ENCODE data around the gene NAALADL2. TPM values are rescaled to one million over a fixed set of nuclear protein-coding genes. Genes with fewer than 3 reads are reported as not detected.

The NAALADL2 gene
- total and polyA plus RNA-seq, 2 donors (not counting 3 experiments of a cell fraction or from before 2014, with no cell fraction given), result 1.1 to 4.0 TPM

DNA sequence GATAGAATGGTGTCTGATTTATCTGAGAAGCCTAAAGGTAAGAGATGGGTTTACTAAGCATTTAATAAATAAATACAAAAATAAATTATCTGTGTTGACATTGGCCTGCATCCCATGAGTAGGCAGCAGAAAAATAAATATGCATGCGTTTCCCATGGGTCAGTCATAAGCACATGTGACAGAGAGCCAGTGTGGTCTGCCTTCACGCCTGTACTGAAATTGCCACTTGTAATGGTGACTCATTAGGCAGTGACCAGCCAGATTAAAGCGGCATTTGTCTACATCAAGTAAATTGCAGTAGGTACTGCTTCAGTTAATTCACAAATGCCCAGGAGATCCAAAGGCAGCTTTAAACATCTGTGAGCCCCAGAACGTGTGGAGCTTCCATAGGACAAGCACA, 399.6 kb downstream of the NAALADL2 start:
- ChIA-PET CTCF (interaction anchor here (2.2 kb wide), 1 partner anchor 10 kb away, joined by 5 read pairs; no protein-coding TSS in a partner anchor), POLR2A (no interaction called here)
- Histone ChIP-seq H3K9me1 (replicated peaks; ENCODE audit: control insufficient read depth, extremely low read depth, insufficient read depth, low read length) (no peaks in the 10 kb centered on the region), H3K27me3 (ENCODE audit: control insufficient read depth in 2 of 2, insufficient read depth in 2 of 2, low read length in 2 of 2) (no peaks in the 10 kb centered on the region), H3K4me1 (ENCODE audit: control insufficient read depth, extremely low read depth, insufficient read depth, low read length) (no peaks in the 10 kb centered on the region), H4K20me1 (replicated peaks; ENCODE audit: control insufficient read depth, extremely low read depth, insufficient read depth, low read length) (no peaks in the 10 kb centered on the region), H2AFZ (ENCODE audit: low read depth, low read length) (no peak overlapping the region), H3K79me2 (ENCODE audit: control insufficient read depth, insufficient read depth, low read length) (no peaks in the 10 kb centered on the region), H3K4me2 (ENCODE audit: insufficient read depth, low read length) (no peak overlapping the region), H3K9ac (replicated peaks; ENCODE audit: extremely low read depth, insufficient read depth, low read length) (no peak overlapping the region), H3K36me3 (ENCODE audit: control insufficient read depth in 2 of 2, extremely low read depth in 1 of 2, insufficient read depth in 2 of 2, low read length in 2 of 2) (no peaks in the 10 kb centered on the region), H3K4me3 (replicated peaks in 1 of 3; ENCODE audit: insufficient read depth in 1 of 3, low read depth in 1 of 3, low read length in 3 of 3) (no peak overlapping the region), H3K9me3 (replicated peaks; ENCODE audit: control insufficient read depth, insufficient read depth, low read length) (no peaks in the 10 kb centered on the region), H3K27ac (ENCODE audit: insufficient read depth, low read depth, low read length) (no peak overlapping the region)
- no peak for DNase-seq (ENCODE audit: low read depth, low spot score)
- FAIRE-seq, result no peak
- intact Hi-C loops (cut with micrococcal nuclease) (no loop called here), dilution Hi-C loops (cut with MboI; ENCODE audit: extremely low pct_ligation_motif_present, low sequenced_read_pairs) (no loop called here)
- no TSS peak for BruUV-seq (replicated peaks)
- TF ChIP-seq GATA2 (IDR thresholded peaks at IDR 0.05; ENCODE audit: insufficient read depth, insufficient read length, low read depth, low read length) (no peak), CTCF (IDR thresholded peaks at IDR 0.05; ENCODE audit: extremely low read depth in 1 of 2, insufficient read depth in 1 of 2, low read depth in 1 of 2, low read length in 2 of 2) (no peak), JUN (IDR thresholded peaks at IDR 0.05; ENCODE audit: borderline replicate concordance, insufficient read depth, insufficient read length, low read depth) (no peak), POLR2AphosphoS5 (IDR thresholded peaks at IDR 0.05; ENCODE audit: insufficient read depth, low read depth, low read length) (no peak), FOS (IDR thresholded peaks at IDR 0.05; ENCODE audit: borderline replicate concordance, insufficient read depth, low read length) (no peak), MYC (IDR thresholded peaks at IDR 0.05; ENCODE audit: low read depth, low read length) (no peak), POLR2A (IDR thresholded peaks at IDR 0.05; ENCODE audit: low read depth, low read length) (no peak), EZH2 (IDR thresholded peaks at IDR 0.05; ENCODE audit: borderline replicate concordance, low read depth, low read length, severe bottlenecking) (no peak)
- TF ChIP-seq, protein P1, sequence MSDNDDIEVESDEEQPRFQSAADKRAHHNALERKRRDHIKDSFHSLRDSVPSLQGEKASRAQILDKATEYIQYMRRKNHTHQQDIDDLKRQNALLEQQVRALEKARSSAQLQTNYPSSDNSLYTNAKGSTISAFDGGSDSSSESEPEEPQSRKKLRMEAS (IDR thresholded peaks at IDR 0.05; ENCODE audit: insufficient read depth, insufficient read length), result no peak

All from endothelial cell of umbilical vein (primary cell).